HG03196 (cell line): ENCODE results near the gene NUDT22.

ENCODE experiments used
- ATAC-seq: cut with Tn5 transposase; IDR thresholded peaks from one replicate; pipeline ENCODE4 v1.9.1; 2021; ENCODE audit not compliant: unreplicated experiment

NUDT22 gene

GRCh38 chr11:64206457-64207255 is 19.4 kb upstream of the NUDT22 start, which contains the start of gene FERMT3:
Gene FERMT3 (plus strand): TSS chr11:64206721. CDS start chr11:64207365, 644 bp downstream.
- ATAC-seq = no peak

DNA sequence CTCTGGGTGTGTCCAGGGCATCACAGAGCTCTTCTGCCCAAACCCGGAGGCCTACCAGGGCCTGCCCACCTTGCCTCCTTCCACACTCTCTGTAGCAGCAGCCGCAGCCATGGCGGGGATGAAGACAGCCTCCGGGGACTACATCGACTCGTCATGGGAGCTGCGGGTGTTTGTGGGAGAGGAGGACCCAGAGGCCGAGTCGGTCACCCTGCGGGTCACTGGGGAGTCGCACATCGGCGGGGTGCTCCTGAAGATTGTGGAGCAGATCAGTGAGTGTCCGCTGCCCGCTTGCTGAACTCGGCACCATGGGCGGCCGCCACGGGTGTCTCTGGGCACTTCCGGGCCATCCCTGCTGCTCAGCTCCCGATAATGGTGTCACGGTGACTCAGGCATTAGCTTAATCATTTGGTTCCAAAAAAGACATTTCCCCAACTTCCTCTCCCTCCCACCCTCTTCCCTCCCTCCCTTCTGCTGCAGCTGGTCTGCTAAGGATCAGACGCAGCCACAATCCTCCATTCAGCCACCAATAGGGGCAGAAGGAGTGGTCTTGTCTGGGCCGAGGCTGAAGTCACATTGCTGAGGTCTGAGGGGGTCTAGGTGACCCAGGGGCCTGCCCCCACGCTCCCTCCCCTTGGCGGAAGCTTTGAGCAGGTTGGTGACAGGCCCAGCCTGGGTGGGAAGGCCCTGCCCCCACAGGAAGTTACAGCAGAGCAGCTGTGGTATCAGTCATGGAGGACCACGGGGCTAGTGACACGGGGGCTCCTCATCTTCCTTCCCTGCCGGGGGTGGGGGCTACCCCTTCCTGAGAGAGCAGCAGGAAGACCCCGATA is 18.6 kb upstream of the NUDT22 start:
- peak; percentile 36 for ATAC-seq

- no peak for ATAC-seq
Observed at GRCh38 chr11:64208086-64208795, 17.8 kb upstream of the NUDT22 start.

DNA sequence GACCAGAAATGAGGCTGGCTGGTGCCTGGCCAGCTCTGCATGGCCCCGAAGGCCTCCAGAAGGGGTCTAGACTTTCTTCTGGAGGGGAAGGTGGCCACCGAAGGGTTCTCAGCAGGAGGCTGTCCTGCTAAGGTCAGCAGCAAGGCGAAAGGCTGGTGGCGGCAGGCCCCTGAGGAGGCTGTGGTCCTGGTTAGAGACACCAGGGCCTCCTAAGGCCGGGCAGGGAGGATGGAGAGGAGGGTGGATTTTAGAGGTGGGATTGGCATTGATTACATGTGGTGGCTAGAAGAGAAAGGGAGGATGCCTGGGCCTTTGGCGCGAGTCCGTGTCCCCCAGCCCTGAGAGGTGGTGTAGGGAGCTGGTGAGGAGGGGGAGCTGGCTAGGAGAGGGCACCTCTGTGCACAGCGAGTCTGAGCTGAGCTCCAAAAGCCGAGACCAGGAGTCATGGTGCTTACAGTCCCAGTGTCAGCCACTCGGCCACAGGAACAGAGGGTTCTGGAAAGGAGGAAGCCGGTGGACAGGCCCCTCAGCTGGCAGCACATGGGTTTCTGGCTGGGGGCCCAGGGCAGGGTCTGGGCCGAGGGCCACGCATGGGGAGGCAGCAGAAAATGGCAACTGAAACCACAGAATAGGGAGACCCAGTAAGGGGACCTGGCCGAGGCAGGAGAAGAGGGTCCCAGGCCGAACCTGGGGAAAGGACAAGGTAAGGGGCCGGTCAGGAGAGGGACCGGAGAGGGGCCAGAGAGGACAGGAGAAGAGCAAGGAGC is 17.1 kb upstream of the NUDT22 start:
- ATAC-seq = no peak

GRCh38 chr11:64209563-64209843 is 16.6 kb upstream of the NUDT22 start:
- ATAC-seq = no peak

DNA sequence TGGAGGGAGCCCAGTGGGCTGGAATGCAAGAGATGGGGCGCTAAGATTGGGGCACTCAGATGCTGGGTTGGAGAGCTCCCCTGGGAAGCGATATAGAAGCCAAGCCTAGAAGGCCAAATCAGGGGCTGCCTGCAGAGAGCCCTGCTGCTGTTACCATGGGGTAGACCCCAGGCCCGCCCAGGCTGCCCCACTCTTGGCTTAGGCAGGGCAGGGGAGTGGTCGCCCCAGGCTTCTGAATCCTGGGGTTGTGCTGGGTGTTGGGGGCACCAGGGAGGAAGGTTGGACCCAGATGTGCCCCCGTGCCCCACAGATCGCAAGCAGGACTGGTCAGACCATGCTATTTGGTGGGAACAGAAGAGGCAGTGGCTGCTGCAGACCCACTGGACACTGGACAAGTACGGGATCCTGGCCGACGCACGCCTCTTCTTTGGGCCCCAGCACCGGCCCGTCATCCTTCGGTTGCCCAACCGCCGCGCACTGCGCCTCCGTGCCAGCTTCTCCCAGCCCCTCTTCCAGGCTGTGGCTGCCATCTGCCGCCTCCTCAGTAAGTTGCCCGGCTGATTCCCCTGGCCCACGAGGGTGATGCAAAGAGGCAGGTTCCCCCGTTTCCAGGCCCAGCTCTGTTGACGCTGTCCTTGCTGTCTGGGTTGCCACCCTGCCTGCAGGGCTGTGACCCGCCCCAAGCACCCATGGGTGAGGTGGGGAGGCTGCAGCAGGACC is 15.6 kb upstream of the NUDT22 start:
- no peak for ATAC-seq

DNA sequence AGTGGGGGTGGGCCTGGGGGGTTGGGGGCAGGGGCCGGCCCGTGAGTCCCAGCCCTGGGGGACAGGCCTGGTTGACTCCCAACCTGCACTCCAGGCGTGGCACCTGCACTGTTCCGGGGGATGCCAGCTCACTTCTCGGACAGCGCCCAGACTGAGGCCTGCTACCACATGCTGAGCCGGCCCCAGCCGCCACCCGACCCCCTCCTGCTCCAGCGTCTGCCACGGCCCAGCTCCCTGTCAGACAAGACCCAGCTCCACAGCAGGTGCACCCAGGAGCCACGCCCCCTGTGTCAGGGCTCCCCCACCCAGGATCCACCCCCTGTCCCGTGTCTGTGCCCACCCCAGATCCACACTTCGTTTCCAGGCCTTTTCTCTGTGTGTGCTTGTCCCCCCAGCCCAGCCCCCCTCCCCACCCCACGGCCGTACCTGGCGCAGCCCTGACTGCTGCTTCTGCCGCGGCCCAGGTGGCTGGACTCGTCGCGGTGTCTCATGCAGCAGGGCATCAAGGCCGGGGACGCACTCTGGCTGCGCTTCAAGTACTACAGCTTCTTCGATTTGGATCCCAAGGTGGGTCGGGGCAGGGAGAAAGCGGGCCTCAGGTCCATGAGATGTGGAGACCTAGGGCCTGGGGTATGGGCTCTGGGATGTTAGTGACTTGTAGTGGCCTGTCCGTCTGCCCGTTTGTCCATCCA is 14.7 kb upstream of the NUDT22 start:
- no peak for ATAC-seq

GRCh38 chr11:64216879-64217278 is 9.2 kb upstream of the NUDT22 start:
- ATAC-seq = no peak

GRCh38 chr11:64218628-64219353 is 7.3 kb upstream of the NUDT22 start:
- no peak for ATAC-seq

DNA sequence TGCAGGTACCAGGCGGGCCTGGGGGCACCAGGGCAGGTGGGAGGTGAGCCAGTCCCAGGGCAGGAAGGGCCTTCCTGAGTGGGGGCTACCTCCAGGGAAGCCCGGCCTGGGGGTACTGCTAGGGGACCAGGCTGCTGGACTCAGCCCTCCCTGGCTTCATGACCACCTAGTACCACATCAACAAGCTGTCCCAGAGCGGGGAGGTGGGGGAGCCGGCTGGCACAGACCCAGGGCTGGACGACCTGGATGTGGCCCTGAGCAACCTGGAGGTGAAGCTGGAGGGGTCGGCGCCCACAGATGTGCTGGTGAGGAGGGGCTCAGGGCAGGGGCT is 6.8 kb upstream of the NUDT22 start:
- ATAC-seq = no peak

- no peak for ATAC-seq
Observed at GRCh38 chr11:64219755-64220154, 6.3 kb upstream of the NUDT22 start.

GRCh38 chr11:64220271-64220670 is 5.8 kb upstream of the NUDT22 start:
- no peak for ATAC-seq

DNA sequence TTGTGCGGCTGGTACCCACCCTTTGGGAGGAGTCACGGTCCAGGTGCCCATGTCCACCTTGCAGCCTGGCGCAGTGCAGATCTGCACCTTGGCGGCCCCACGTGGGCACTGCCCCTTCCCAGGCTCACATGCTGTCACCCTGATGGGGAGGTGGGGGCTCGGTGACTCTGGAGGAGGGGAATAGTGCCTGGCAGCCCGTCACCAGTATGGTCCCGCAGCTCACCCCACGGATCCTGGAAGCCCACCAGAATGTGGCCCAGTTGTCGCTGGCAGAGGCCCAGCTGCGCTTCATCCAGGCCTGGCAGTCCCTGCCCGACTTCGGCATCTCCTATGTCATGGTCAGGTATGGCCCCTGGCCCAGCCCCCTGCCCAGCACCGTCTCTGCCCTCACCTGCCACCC is 5.3 kb upstream of the NUDT22 start:
- no peak for ATAC-seq

GRCh38 chr11:64222651-64223000 is 3.4 kb upstream of the NUDT22 start:
- ATAC-seq = no peak

- no peak for ATAC-seq
Observed at GRCh38 chr11:64223001-64223651, 2.9 kb upstream of the NUDT22 start.

- ATAC-seq = no peak
Observed at GRCh38 chr11:64224151-64224890, 1.8 kb upstream of the NUDT22 start.

GRCh38 chr11:64224891-64225607 is 1.0 kb upstream of the NUDT22 start:
- ATAC-seq = no peak
